Left colon (tissue), 2 donors: ENCODE data around the gene PRR7. TPM values are rescaled to one million over a fixed set of nuclear protein-coding genes. Genes with fewer than 3 reads are reported as not detected.

Experiments
- ATAC-seq: fragments of 200-7000 bp; cut with Tn5 transposase; one replicate; pipeline ENCODE4 v1.9.1; 2020; ENCODE audit warnings: mild to moderate bottlenecking, moderate library complexity
- DNase-seq, 2 donors: peaks; one replicate each; pipeline ENCODE4 v3.0.0-alpha.2; 2020
- intact Hi-C, 2 donors: fragments of 100-400 bp; cut with DNase I in 1 of 2; cut with micrococcal nuclease in 1 of 2; formaldehyde crosslinking; loops; one replicate each; pipeline versions ENCODE4 v1.11.2 to v1.14.0; 2022; cut with DNase I, micrococcal nuclease
- total RNA-seq, 2 donors: library from RNA; stranded (reverse); fragmentation: NEBNext Ultra II Directional; extraction: Animal tissue kit (Norgen Biotek cat#: 25700); gene quantifications; one replicate each; pipeline ENCODE4 v1.2.1, GENCODE V29; 2021
- donor health status: DM: no; HTN: no; CAD: no.
- donor health status: DM: yes; HTN: yes; CAD: no.

Gene PRR7
- total RNA-seq, 2 donors from 2014 or later: 1.6 to 2.2 TPM

DNA sequence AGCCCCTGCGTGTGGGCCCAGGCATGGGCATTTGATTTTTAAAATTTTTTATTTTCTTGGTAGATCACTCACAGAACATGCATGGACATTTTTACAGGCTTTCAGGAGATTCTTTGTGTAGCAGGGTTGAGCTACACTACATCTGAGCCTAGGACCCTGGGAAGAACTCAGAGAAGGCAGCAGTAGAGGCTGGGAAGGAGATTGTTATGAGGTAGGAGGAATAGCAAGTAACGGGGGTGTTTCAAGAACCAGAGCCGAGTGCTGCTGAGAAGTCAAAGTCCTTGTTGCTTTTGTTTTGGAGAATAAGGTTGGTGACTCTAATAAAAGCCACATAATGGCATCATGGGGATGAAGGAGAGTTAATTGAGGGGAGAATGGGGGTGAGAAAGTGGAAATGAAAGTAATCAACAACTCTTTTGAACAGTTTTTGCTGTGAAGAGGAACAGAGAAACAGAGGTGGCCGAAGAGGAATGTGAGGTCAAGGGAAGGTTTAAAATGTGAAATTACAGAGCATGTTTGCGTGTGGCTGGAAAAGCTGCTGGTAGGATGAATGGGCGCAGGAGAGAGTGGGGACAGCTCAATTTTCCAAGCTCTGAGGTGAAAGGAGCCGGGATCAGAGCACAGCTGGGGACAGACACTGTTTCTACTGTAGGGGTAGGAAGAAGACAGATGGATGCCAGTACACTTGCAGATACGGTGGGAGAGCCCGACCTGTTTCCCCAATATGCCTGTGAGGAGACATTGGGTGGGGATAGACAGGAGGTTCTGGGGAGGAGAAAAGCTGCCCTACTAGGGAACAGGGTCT lies 55.5 kb downstream of the PRR7 start:
- ATAC-seq: no peak
- intact Hi-C loops: loop anchor here in 1 of 2 donors (5.0 kb wide), 1 partner anchor 110 kb away; no protein-coding TSS in a partner anchor
- DNase-seq: no peak

DNA sequence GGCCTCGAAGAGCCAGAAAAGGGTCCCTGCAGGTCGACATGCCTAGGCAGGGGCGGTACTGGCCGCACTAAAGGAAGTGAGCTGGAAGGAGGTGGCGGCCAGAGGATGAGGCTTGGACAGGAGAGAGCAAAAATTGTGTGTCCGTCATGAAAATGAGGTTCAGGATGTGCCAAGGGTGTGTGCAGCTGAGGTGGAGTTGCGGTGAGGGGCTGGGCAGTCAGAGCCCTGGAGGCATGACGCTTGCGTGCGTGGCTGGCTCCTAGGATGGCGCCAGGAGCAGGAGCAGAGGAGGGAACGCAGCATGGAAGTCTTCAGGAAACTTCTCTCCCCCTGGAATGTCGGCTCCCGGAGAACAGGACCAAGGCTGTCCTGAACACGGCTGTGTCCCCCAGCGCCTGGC lies 56.3 kb downstream of the PRR7 start:
- intact Hi-C loops: loop anchor here in 1 of 2 donors (5.0 kb wide), 1 partner anchor 111 kb away; no protein-coding TSS in a partner anchor
- ATAC-seq: no peak
- no peak for DNase-seq

DNA sequence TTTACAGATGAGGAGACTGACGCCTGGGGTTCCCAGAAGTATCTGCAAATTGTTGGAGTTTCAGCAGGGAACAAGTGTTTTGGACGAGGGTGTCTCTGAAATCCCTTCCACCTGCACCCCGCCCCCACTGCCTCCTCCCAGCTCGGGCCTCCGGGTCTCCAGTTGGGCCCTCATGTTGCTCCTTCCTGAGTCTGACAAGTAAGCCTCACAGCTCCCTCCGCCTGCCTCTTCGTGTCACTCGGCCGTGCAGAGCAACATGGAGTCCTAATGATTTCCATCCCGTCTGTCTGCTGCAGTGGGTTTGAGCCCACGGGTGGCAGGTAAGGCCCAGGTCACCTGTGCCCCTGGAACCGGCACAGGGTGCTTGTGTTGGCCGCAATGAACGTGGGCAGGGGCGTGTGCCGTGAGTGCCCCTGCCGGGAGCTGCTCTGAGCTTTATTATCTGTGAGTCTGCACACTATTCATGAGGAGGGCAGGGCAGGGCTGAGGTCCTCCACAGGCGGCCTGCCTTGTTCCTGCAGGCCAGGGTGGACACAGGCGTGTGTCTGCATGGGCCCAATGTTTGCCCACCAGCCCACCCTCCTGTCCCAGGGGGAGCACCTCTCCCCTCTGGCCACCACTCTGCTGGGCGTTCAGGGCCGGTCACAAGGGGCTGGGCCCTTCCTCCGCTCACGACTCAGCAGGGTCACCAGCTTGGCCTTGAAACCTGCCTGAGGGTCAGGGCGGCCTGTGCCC lies 56.9 kb downstream of the PRR7 start:
- ATAC-seq (no peak), DNase-seq (no peak)
- intact Hi-C loops: loop anchor here in 1 of 2 donors (5.0 kb wide), 1 partner anchor 111 kb away; no protein-coding TSS in a partner anchor

DNA sequence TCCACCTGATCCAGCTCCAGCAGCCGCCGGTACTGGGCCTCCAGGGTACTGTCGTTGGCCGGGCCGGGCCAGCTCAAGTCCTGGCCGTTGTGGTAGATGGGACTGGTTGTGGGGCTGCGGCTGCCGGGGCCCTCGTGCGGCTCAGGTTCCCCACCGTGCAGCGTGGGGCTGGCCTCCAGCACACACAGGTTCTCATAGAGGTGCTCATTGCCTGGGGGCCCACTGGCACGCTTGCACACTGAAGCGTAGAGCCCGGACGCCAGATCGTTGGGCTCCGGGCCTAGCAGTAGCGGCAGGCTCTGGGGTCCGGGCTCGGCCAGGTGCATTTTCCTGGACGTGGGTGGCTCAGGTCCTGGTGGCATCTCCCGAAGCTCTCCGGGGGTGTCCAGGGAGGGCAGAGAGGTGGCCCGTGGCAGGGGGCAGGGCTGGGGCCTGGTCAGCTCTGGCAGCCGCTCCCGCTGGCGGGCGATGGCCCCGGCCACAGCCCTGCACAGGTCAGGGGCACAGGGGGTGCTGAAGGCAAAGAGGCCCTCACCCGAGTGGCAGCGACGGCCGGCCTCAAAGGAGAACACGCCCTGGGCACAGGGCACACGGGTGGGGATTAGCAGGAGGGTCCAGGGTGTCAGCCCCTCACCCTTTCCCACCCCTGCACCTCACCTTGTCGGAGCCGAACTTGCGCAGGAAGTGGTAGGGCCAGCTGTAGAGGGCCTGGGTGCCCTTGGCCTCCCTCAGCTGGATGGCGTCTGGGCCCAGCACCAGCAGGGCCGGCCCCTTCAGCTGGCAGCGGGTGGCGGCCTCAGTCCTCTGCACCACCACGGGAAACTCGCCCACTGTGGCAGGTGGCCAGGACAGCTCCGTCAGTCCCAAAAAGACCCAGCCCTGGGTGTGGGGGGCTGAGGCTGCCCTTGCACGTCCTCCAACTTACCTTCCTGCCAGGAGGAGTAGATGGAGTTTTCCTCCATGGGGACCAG lies 57.8 kb downstream of the PRR7 start:
- intact Hi-C loops: loop anchor here in 1 of 2 donors (5.0 kb wide), 1 partner anchor 112 kb away; no protein-coding TSS in a partner anchor
- DNase-seq: no peak
- no peak for ATAC-seq

DNA sequence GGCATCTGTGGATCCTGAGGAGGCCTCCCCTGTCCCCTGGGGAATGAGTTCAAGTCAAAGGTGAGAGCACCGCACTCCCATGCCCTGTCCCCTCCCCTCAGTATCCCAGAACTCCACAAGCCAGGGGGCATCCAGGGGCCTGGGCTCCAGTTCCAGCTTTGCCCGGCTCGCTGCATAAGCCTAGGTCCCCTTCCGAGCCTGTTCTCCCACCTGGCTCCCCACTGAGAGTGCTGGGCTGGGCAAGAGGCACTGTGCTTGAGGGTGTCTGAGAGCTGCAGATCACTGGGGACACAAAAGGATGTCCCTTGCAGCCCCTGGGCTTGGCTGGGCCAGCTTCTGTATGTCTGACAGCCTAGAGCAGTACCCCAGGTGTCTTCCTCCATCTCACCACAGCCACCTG lies 58.5 kb downstream of the PRR7 start:
- ATAC-seq: no peak
- intact Hi-C loops: no loop called here
- no peak for DNase-seq

Other genes starting within 250 kb of the PRR7 start
- 10 to 100 TPM; 30.4 to 34.5 TPM for gene RAB24, start 143.1 kb upstream of the PRR7 start, total RNA-seq
- 100 to 1,000 TPM; 263 to 276 TPM for gene PRELID1, start 143.0 kb upstream of the PRR7 start, total RNA-seq
- 10 to 100 TPM in 1 of 2 donors, 1 to 10 TPM in 1; 8.3 to 12.9 TPM for gene MXD3, start 134.9 kb upstream of the PRR7 start, total RNA-seq
- gene LMAN2, start 95.1 kb upstream of the PRR7 start, total RNA-seq: 100 to 1,000 TPM; 139 to 141 TPM
- gene RGS14, start 88.9 kb upstream of the PRR7 start, total RNA-seq: 10 to 100 TPM in 1 of 2 donors, 1 to 10 TPM in 1; 5.6 to 12.0 TPM
- gene SLC34A1, start 62.4 kb upstream of the PRR7 start, total RNA-seq: not detected
- not detected for gene PFN3, start 46.2 kb upstream of the PRR7 start, total RNA-seq
- gene F12, start 37.2 kb upstream of the PRR7 start, total RNA-seq: 10 to 100 TPM in 1 of 2 donors, 1 to 10 TPM in 1; 9.0 to 11.3 TPM
- 10 to 100 TPM; 34.6 to 43.5 TPM for gene GRK6, start 20.1 kb upstream of the PRR7 start, total RNA-seq
- 10 to 100 TPM; 11.8 to 18.8 TPM for gene DBN1, start 26.8 kb downstream of the PRR7 start, total RNA-seq
- gene PDLIM7, start 50.8 kb downstream of the PRR7 start, total RNA-seq: 10 to 100 TPM; 12.1 to 56.5 TPM
- 1 to 10 TPM; 4.1 to 8.9 TPM for gene DOK3, start 63.0 kb downstream of the PRR7 start, total RNA-seq
- gene DDX41, start 70.1 kb downstream of the PRR7 start, total RNA-seq: 10 to 100 TPM; 74.3 to 79.9 TPM
- gene FAM193B, start 107.7 kb downstream of the PRR7 start, total RNA-seq: 10 to 100 TPM; 52.1 to 56.1 TPM
- gene TMED9, start 145.4 kb downstream of the PRR7 start, total RNA-seq: 100 to 1,000 TPM; 160 to 204 TPM
- 10 to 100 TPM; 17.5 to 21.9 TPM for gene B4GALT7, start 153.3 kb downstream of the PRR7 start, total RNA-seq